HepG2 (cell line): ENCODE results near the gene LST1. TPM values are rescaled to one million over a fixed set of nuclear protein-coding genes. Genes with fewer than 3 reads are reported as not detected.

Experiments used
- CCDC6 ChIP-seq: sonication (generic); formaldehyde crosslinking; IDR thresholded peaks from 2 replicates; pipeline ENCODE4 v1.8.1; 2022; ENCODE audit warnings: mild to moderate bottlenecking, missing genetic modification reagents, moderate library complexity
- HMG20A ChIP-seq: IDR thresholded peaks from 2 replicates; pipeline ENCODE4 v1.6.1; 2016; ENCODE audit warnings: borderline replicate concordance
- SNRNP70 ChIP-seq: fragments of 200-400 bp; formaldehyde crosslinking; IDR thresholded peaks from 2 replicates; pipeline ENCODE4 v1.6.1; 2017; ENCODE audit warnings: mild to moderate bottlenecking, low read depth, low read length, moderate library complexity
- TBP ChIP-seq: sonication (generic); formaldehyde crosslinking; IDR thresholded peaks from 2 replicates; pipeline ENCODE4 v1.5.0; 2020; ENCODE audit warnings: missing genetic modification reagents
- TEF ChIP-seq: sonication (generic); formaldehyde crosslinking; IDR thresholded peaks from 2 replicates; pipeline ENCODE4 v1.5.0; 2020; ENCODE audit warnings: missing genetic modification reagents
- YY1 ChIP-seq: IDR thresholded peaks from 2 replicates; pipeline ENCODE4 v1.6.1; 2011; ENCODE audit warnings: low read length, low read depth, moderate library complexity, mild to moderate bottlenecking; ENCODE audit not compliant: insufficient read depth, insufficient replicate concordance
- ZNF256 ChIP-seq: sonication (generic); formaldehyde crosslinking; conservative IDR thresholded peaks from 2 replicates; pipeline ENCODE4 v1.4.0; 2020; ENCODE audit warnings: missing genetic modification reagents
- ZNF282 ChIP-seq: fragments of 450-650 bp; IDR thresholded peaks from 2 replicates; pipeline ENCODE4 v1.6.1; 2018; ENCODE audit not compliant: partially characterized antibody
- ZNF335 ChIP-seq: sonication (generic); formaldehyde crosslinking; IDR thresholded peaks from 2 replicates; pipeline ENCODE4 v1.4.0; 2020; ENCODE audit warnings: missing genetic modification reagents
- ZNF34 ChIP-seq: sonication (generic); formaldehyde crosslinking; IDR thresholded peaks from 2 replicates; pipeline ENCODE4 v1.4.0; 2020; ENCODE audit warnings: mild to moderate bottlenecking, missing genetic modification reagents, borderline replicate concordance
- ZNF451 ChIP-seq: sonication (generic); formaldehyde crosslinking; IDR thresholded peaks from 2 replicates; pipeline ENCODE4 v1.5.0; 2020; ENCODE audit warnings: mild to moderate bottlenecking, missing genetic modification reagents
- ZNF460 ChIP-seq: sonication (generic); formaldehyde crosslinking; IDR thresholded peaks from 2 replicates; pipeline ENCODE4 v1.5.1; 2020; ENCODE audit warnings: missing genetic modification reagents, mild to moderate bottlenecking, borderline replicate concordance
- ZNF557 ChIP-seq: sonication (generic); formaldehyde crosslinking; IDR thresholded peaks from 2 replicates; pipeline ENCODE4 v1.4.0; 2020; ENCODE audit warnings: missing genetic modification reagents
- ZNF570 ChIP-seq: sonication (generic); formaldehyde crosslinking; IDR thresholded peaks from 2 replicates; pipeline ENCODE4 v1.4.0; 2020; ENCODE audit warnings: mild to moderate bottlenecking, missing genetic modification reagents, borderline replicate concordance
- ZNF615 ChIP-seq: sonication (generic); formaldehyde crosslinking; IDR thresholded peaks from 2 replicates; pipeline ENCODE4 v1.5.0; 2020; ENCODE audit warnings: mild to moderate bottlenecking, missing genetic modification reagents, borderline replicate concordance
- ZNF83 ChIP-seq: sonication (generic); formaldehyde crosslinking; IDR thresholded peaks from 2 replicates; pipeline ENCODE4 v1.4.0; 2020; ENCODE audit warnings: missing genetic modification reagents, mild to moderate bottlenecking, borderline replicate concordance
- ZSCAN20 ChIP-seq: sonication (generic); formaldehyde crosslinking; IDR thresholded peaks from 2 replicates; pipeline ENCODE4 v1.4.0; 2020; ENCODE audit warnings: missing genetic modification reagents, mild to moderate bottlenecking, borderline replicate concordance
- polyA plus RNA-seq, 8 experiments: library from polyadenylated mRNA; depleted of rRNA in 3 of 8; stranded (reverse) in 7 of 8; unstranded in 1 of 8; fragments of >200 nt; fragmentation: Illumina TruSeq in 4 of 8; extraction: Trizol in 4 of 8; gene quantifications; 2 replicates each; pipeline versions ENCODE4 v1.2.1 to v1.2.3, GENCODE V29; 2011 to 2016; ENCODE audit warnings: low read depth in 4 of 8, missing spikeins in 1 of 8, mixed read lengths in 1 of 8; ENCODE audit not compliant: insufficient read depth in 1 of 8
- total RNA-seq, 5 experiments: library from RNA; depleted of rRNA; stranded (reverse); fragments of >200 nt; fragmentation: Illumina TruSeq; extraction: Trizol; gene quantifications; 2 replicates each; pipeline ENCODE4 v1.2.3, GENCODE V29; 2016; ENCODE audit warnings: low read depth in 1 of 5
- TF ChIP-seq, protein P1 (sequence below): sonication (generic); formaldehyde crosslinking; conservative IDR thresholded peaks from 2 replicates; pipeline ENCODE4 v1.4.0; 2020; ENCODE audit warnings: missing genetic modification reagents
- TF ChIP-seq, protein P2 (sequence below): IDR thresholded peaks from 2 replicates; pipeline ENCODE4 v1.6.1; 2016; ENCODE audit warnings: missing biosample characterization, missing genetic modification reagents, low read depth
- TF ChIP-seq, protein P3 (sequence below): sonication (generic); formaldehyde crosslinking; IDR thresholded peaks from 2 replicates; pipeline ENCODE4 v1.4.0; 2020; ENCODE audit warnings: missing genetic modification reagents, mild to moderate bottlenecking, borderline replicate concordance
- TF ChIP-seq, protein P4 (sequence below): sonication (generic); formaldehyde crosslinking; IDR thresholded peaks from 2 replicates; pipeline ENCODE4 v1.8.0; 2022; ENCODE audit warnings: mild to moderate bottlenecking, missing genetic modification reagents, borderline replicate concordance

The LST1 gene
- total and polyA plus RNA-seq, 2 of the 13 experiments (the other 11 are each of a cell fraction or from before 2014, with no cell fraction given): not detected

DNA sequence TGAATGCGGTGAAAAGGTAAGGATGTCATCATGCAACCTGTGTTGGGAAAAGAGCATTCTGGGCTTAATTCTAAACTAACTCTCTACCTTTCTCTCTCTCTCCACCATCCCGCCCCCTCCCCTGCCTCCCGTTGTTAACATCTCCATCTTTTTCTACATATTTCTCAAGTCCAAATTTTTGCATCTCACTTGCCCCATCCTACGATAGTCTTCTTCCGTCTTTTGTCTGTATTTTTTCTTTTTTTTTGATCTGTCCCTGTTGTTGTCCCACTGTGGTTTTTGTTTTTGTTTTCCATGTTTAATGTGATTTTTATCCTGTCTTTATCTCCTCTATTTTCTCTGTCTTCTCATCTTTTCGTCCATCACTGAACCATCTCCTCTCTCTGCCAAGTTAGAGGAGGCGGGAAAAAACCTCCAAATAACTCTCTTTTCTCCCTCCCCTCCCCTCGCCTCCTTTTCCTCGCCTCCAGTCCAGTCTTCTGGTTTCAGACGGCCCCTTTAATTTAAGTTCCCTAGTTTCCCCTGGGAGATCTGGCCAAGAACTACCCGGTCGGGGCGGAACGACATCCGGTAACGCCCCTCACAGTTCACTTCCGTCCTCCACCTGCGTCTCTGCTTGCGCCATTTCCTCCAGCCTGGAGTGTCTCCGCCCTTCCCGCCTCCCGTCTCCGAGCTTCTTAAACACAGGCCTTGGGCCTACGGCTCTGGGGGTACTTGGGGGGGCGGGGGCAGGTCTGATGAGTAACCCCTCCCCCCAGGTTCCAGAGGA, 38.9 kb upstream of the LST1 start, which contains the start of gene NFKBIL1 (continued):
- TF ChIP-seq YY1: peak; percentile 85
- no peak for TF ChIP-seq ZNF557 (CRISPR knock-in tag)
- TF ChIP-seq TBP (CRISPR knock-in tag): no peak
- no peak for TF ChIP-seq ZNF34 (CRISPR knock-in tag)
- TF ChIP-seq, protein P1, sequence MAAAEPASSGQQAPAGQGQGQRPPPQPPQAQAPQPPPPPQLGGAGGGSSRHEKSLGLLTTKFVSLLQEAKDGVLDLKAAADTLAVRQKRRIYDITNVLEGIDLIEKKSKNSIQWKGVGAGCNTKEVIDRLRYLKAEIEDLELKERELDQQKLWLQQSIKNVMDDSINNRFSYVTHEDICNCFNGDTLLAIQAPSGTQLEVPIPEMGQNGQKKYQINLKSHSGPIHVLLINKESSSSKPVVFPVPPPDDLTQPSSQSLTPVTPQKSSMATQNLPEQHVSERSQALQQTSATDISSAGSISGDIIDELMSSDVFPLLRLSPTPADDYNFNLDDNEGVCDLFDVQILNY: peak; percentile 47; the same call in 1 of the 2 replicates
- TF ChIP-seq ZNF83 (CRISPR knock-in tag): no peak
- no peak for TF ChIP-seq ZSCAN20 (CRISPR knock-in tag)
- TF ChIP-seq ZNF282: no peak
- TF ChIP-seq ZNF460 (CRISPR knock-in tag): no peak
- TF ChIP-seq ZNF451 (CRISPR knock-in tag): no peak
- TF ChIP-seq, protein P2, sequence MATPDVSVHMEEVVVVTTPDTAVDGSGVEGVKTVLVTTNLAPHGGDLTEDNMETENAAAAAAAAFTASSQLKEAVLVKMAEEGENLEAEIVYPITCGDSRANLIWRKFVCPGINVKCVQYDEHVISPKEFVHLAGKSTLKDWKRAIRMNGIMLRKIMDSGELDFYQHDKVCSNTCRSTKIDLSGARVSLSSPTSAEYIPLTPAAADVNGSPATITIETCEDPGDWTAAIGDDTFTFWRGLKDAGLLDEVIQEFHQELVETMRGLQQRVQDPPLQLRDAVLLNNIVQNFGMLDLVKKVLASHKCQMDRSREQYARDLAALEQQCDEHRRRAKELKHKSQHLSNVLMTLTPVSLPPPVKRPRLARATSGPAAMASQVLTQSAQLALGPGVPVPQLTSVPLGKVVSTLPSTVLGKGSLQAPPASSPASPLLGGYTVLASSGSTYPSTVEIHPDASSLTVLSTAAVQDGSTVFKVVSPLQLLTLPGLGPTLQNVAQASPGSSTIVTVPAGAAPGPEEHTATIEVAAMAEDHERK (CRISPR knock-in tag): no peak; the same call in 1 of the 2 replicates
- no peak for TF ChIP-seq SNRNP70
- no peak for TF ChIP-seq ZNF615
- no peak for TF ChIP-seq TEF (CRISPR knock-in tag)
- no peak for TF ChIP-seq ZNF256 (CRISPR knock-in tag)
- TF ChIP-seq CCDC6 (CRISPR knock-in tag): no peak; the same call in 1 of the 2 replicates
- peak; percentile 98 for TF ChIP-seq ZNF335
- TF ChIP-seq, protein P3, sequence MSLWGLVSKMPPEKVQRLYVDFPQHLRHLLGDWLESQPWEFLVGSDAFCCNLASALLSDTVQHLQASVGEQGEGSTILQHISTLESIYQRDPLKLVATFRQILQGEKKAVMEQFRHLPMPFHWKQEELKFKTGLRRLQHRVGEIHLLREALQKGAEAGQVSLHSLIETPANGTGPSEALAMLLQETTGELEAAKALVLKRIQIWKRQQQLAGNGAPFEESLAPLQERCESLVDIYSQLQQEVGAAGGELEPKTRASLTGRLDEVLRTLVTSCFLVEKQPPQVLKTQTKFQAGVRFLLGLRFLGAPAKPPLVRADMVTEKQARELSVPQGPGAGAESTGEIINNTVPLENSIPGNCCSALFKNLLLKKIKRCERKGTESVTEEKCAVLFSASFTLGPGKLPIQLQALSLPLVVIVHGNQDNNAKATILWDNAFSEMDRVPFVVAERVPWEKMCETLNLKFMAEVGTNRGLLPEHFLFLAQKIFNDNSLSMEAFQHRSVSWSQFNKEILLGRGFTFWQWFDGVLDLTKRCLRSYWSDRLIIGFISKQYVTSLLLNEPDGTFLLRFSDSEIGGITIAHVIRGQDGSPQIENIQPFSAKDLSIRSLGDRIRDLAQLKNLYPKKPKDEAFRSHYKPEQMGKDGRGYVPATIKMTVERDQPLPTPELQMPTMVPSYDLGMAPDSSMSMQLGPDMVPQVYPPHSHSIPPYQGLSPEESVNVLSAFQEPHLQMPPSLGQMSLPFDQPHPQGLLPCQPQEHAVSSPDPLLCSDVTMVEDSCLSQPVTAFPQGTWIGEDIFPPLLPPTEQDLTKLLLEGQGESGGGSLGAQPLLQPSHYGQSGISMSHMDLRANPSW (CRISPR knock-in tag): no peak; the same call in 1 of the 2 replicates
- no peak for TF ChIP-seq HMG20A (CRISPR knock-in tag)
- TF ChIP-seq, protein P4, sequence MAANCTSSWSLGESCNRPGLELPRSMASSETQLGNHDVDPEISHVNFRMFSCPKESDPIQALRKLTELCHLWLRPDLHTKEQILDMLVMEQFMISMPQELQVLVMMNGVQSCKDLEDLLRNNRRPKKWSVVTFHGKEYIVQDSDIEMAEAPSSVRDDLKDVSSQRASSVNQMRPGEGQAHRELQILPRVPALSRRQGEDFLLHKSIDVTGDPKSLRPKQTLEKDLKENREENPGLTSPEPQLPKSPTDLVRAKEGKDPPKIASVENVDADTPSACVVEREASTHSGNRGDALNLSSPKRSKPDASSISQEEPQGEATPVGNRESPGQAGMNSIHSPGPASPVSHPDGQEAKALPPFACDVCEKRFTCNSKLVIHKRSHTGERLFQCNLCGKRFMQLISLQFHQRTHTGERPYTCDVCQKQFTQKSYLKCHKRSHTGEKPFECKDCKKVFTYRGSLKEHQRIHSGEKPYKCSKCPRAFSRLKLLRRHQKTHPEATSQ (CRISPR knock-in tag): no peak
- TF ChIP-seq ZNF570 (CRISPR knock-in tag): no peak
